GM12878 (cell line): ENCODE data around the gene STPG1. TPM values are rescaled to one million over a fixed set of nuclear protein-coding genes. Genes with fewer than 3 reads are reported as not detected.
"Not testable (repeated sequence)": the region's sequence is repeated elsewhere in the genome, so short reads cannot be mapped to it uniquely, and the experiment has no call there.

ENCODE experiments used
- ATAC-seq: fragments of 200-7000 bp; cut with Tn5 transposase; 3 replicates; pipeline ENCODE4 v1.9.1; 2020; ENCODE audit warnings: mild to moderate bottlenecking, moderate library complexity
- BruUV-seq: library from RNA; stranded (reverse); fragments of 400-500 nt; replicated peaks from 2 replicates; lab custom pipeline; 2021; lab: Mats Ljungman, UMichigan
- CTCF ChIA-PET: fragments of 300-600 bp; sonication (Branson Sonifier 250); formaldehyde crosslinking; extraction: SDS; loops from one replicate; lab custom pipeline; 2021; ENCODE audit warnings: inconsistent platforms; lab: Yijun Ruan, JAX
- POLR2A ChIA-PET: fragments of 350-600 bp; formaldehyde crosslinking; extraction: SDS; loops from one replicate; lab custom pipeline; 2021; ENCODE audit warnings: inconsistent platforms; lab: Charles Lee
- RAD21 ChIA-PET: fragments of 300-600 bp; sonication (Branson Sonifier 250); formaldehyde crosslinking; loops from one replicate; lab custom pipeline; 2023; ENCODE audit warnings: antibody characterized with exemption; ENCODE audit not compliant: unreplicated experiment; lab: Charles Lee
- SMC1A ChIA-PET: fragments of 300-600 bp; sonication (Branson Sonifier 250); formaldehyde crosslinking; loops from one replicate; lab custom pipeline; 2023; ENCODE audit not compliant: unreplicated experiment, uncharacterized antibody; lab: Charles Lee
- DNase-seq: peaks from one replicate; pipeline ENCODE4 v3.0.0-alpha.2; 2011; ENCODE audit warnings: low read depth, low spot score
- FAIRE-seq: peaks from 3 replicates; lab custom pipeline; 2011; peaks lifted over from hg19 to GRCh38; lab: Jason Lieb, UNC
- H2AFZ ChIP-seq: 2 replicates; pipeline ENCODE4 v1.6.0; 2011; ENCODE audit warnings: low read depth, low read length, control low read depth; ENCODE audit not compliant: control insufficient read depth
- H3K27ac ChIP-seq: 2 replicates; pipeline ENCODE4 v1.5.1; 2011; ENCODE audit warnings: control low read depth; ENCODE audit not compliant: control insufficient read depth, insufficient read depth
- H3K27me3 ChIP-seq, 2 experiments: replicated peaks in 1 of 2; 2 replicates each; pipeline versions ENCODE4 v1.6.0 to v1.6.1; 2011; ENCODE audit warnings: low read length in 1 of 2; ENCODE audit not compliant: control insufficient read depth in 2 of 2, insufficient read depth in 2 of 2
- H3K36me3 ChIP-seq, 2 experiments: 2 replicates each; pipeline ENCODE4 v1.5.1; 2011; ENCODE audit warnings: low read length in 1 of 2; ENCODE audit not compliant: control insufficient read depth in 2 of 2, insufficient read depth in 2 of 2
- H3K4me1 ChIP-seq: 2 replicates; pipeline ENCODE4 v1.6.1; 2011; ENCODE audit warnings: mild to moderate bottlenecking, low read length, moderate library complexity, mixed read lengths; ENCODE audit not compliant: control insufficient read depth, insufficient read depth
- H3K4me2 ChIP-seq: 2 replicates; pipeline ENCODE4 v1.6.0; 2011; ENCODE audit warnings: control low read depth; ENCODE audit not compliant: control insufficient read depth, insufficient read depth
- H3K4me3 ChIP-seq: fragments of 200-600 bp; sonication (generic); 2 replicates; pipeline ENCODE4 v1.5.1; 2016
- H3K79me2 ChIP-seq: 2 replicates; pipeline ENCODE4 v1.6.0; 2011; ENCODE audit warnings: low read length; ENCODE audit not compliant: control insufficient read depth, insufficient read depth
- H3K9ac ChIP-seq: 2 replicates; pipeline ENCODE4 v1.8.0; 2011; ENCODE audit warnings: low read length, control low read depth, mixed read lengths; ENCODE audit not compliant: control insufficient read depth, insufficient read depth
- H3K9me3 ChIP-seq: replicated peaks from 3 replicates; pipeline ENCODE4 v1.5.1; 2011; ENCODE audit warnings: mild to moderate bottlenecking, low read length; ENCODE audit not compliant: control insufficient read depth, insufficient read depth
- H4K20me1 ChIP-seq: 2 replicates; pipeline ENCODE4 v1.6.0; 2011; ENCODE audit not compliant: control insufficient read depth, insufficient read depth
- BRCA1 ChIP-seq: IDR thresholded peaks from 2 replicates; pipeline ENCODE4 v1.6.1; 2011; ENCODE audit warnings: low read depth, low read length, improper control_type of control experiment
- FOS ChIP-seq: IDR thresholded peaks from 3 replicates; pipeline ENCODE4 v1.6.1; 2011; ENCODE audit warnings: borderline replicate concordance; ENCODE audit not compliant: insufficient read length; ENCODE audit errors: extremely low read depth
- IRF5 ChIP-seq: fragments of 450-650 bp; IDR thresholded peaks from 2 replicates; pipeline ENCODE4 v1.6.1; 2017; ENCODE audit warnings: borderline replicate concordance
- MAX ChIP-seq: IDR thresholded peaks from 2 replicates; pipeline ENCODE4 v1.6.1; 2012; ENCODE audit warnings: low read depth, low read length, improper control_type of control experiment
- NFYA ChIP-seq: IDR thresholded peaks from 2 replicates; pipeline ENCODE4 v1.6.1; 2011; ENCODE audit warnings: low read depth, mild to moderate bottlenecking, low read length, improper control_type of control experiment, borderline replicate concordance
- POLR2AphosphoS5 ChIP-seq: IDR thresholded peaks from 2 replicates; pipeline ENCODE4 v1.6.1; 2011; ENCODE audit warnings: mild to moderate bottlenecking, low read length, inconsistent platforms
- RAD21 ChIP-seq: IDR thresholded peaks from 2 replicates; pipeline ENCODE4 v1.6.1; 2011; ENCODE audit warnings: mild to moderate bottlenecking, low read depth, low read length, moderate library complexity; ENCODE audit not compliant: insufficient read depth
- RBBP5 ChIP-seq: fragments of 200-600 bp; sonication (generic); conservative IDR thresholded peaks from 2 replicates; pipeline ENCODE4 v1.6.1; 2016
- RELB ChIP-seq: fragments of 450-650 bp; IDR thresholded peaks from 2 replicates; pipeline ENCODE4 v1.6.1; 2017; ENCODE audit warnings: low read depth, mild to moderate bottlenecking, moderate library complexity
- SMC3 ChIP-seq: IDR thresholded peaks from 2 replicates; pipeline ENCODE4 v1.6.1; 2011; ENCODE audit warnings: low read length, improper control_type of control experiment, borderline replicate concordance
- SUPT20H ChIP-seq: IDR thresholded peaks from 2 replicates; pipeline ENCODE4 v1.6.1; 2011; ENCODE audit warnings: low read depth, mild to moderate bottlenecking, low read length, moderate library complexity, borderline replicate concordance; ENCODE audit not compliant: control insufficient read depth
- TCF12 ChIP-seq: IDR thresholded peaks from 2 replicates; pipeline ENCODE4 v1.6.1; 2011; ENCODE audit warnings: low read depth, mild to moderate bottlenecking, low read length
- YBX1 ChIP-seq: fragments of 450-650 bp; IDR thresholded peaks from 2 replicates; pipeline ENCODE4 v1.6.1; 2016; ENCODE audit warnings: antibody characterized with exemption
- WGBS: methylation state at CpG from one replicate; pipeline ENCODE4 v1.1.6; 2016; ENCODE audit warnings: low lambda C conversion rate; ENCODE audit not compliant: insufficient replicate concordance, insufficient coverage; ENCODE audit errors: missing lambda C conversion rate; 5-methylcytosine and 5-hydroxymethylcytosine counted together
- in situ Hi-C: fragments of 300-500 bp; cut with MboI; formaldehyde crosslinking; loops from 9 replicates; pipeline ENCODE4 v1.14.3; 2018; ENCODE audit warnings: mixed read lengths
- intact Hi-C: fragments of 100-400 bp; cut with micrococcal nuclease; formaldehyde crosslinking; loops from one replicate; pipeline ENCODE4 v1.14.2; 2022; ENCODE audit not compliant: unreplicated experiment
- polyA plus RNA-seq, 11 experiments: library from polyadenylated mRNA; depleted of rRNA in 4 of 11; unstranded in 6 of 11; stranded (reverse) in 5 of 11; fragments of >200 nt; fragmentation: Nextera tagmentation in 4 of 11; fragmentation: Illumina TruSeq in 1 of 11; extraction: Ambion mirVana in 4 of 11; extraction: Trizol in 1 of 11; gene quantifications; 1 replicate in 1 of 11; 2 replicates in 10 of 11; pipeline versions ENCODE4 v1.2.1 to v1.2.3, GENCODE V29; 2011 to 2016; ENCODE audit warnings: inconsistent platforms in 2 of 11, missing spikeins in 2 of 11, low read depth in 1 of 11
- total RNA-seq, 4 experiments: library from RNA; depleted of rRNA in 3 of 4; stranded (reverse); fragments of >200 nt in 3 of 4; fragmentation: Illumina TruSeq in 1 of 4; extraction: Trizol in 1 of 4; gene quantifications; 2 replicates each; pipeline versions ENCODE4 v1.2.1 to v1.2.3, GENCODE V29; 2013 to 2021

STPG1 gene
- total and polyA plus RNA-seq, 10 of the 15 experiments (the other 5 are each of a cell fraction or from before 2014, with no cell fraction given): 0.22 to 2.6 (median 0.73) TPM

- H2AFZ ChIP-seq, H3K79me2 ChIP-seq, ATAC-seq, H3K9me3 ChIP-seq, RAD21 ChIA-PET, H4K20me1 ChIP-seq, H3K9ac ChIP-seq, CTCF ChIA-PET, SMC1A ChIA-PET, BruUV-seq, FAIRE-seq, H3K4me2 ChIP-seq, intact Hi-C loops, H3K4me1 ChIP-seq, H3K36me3 ChIP-seq, POLR2A ChIA-PET, H3K27ac ChIP-seq, H3K27me3 ChIP-seq, DNase-seq, in situ Hi-C loops, H3K4me3 ChIP-seq: not testable (repeated sequence)
- WGBS: 97% methylated on average over 2 of the region's 2 CpGs
These were observed 32.9 kb upstream of the STPG1 start for GRCh38 chr1:24446446-24446845.

- ChIA-PET RAD21 (no interaction called here), CTCF (interaction anchor here (0.7 to 2.0 kb wide), 6 partner anchors 10 to 388 kb away, joined by 3 to 6 read pairs (median 4); no protein-coding TSS in a partner anchor), POLR2A (interaction anchor here (0.6 kb wide), 1 partner anchor 127 kb away, joined by 3 read pairs; no protein-coding TSS in a partner anchor), SMC1A (interaction anchor here (1.5 kb wide), 1 partner anchor 23 kb away, joined by 4 read pairs; no protein-coding TSS in a partner anchor)
- ATAC-seq (no peak), FAIRE-seq (no peak), DNase-seq (no peak)
- no peak overlapping the region for H3K9ac ChIP-seq
- in situ Hi-C loops: no loop called here
- H3K4me2 ChIP-seq: no peak overlapping the region
- H3K27me3 ChIP-seq: no peaks in the 10 kb centered on the region
- no peak overlapping the region for H3K4me3 ChIP-seq
- WGBS: 92% methylated on average over 2 of the region's 2 CpGs
- no peak for TF ChIP-seq RELB
- no peak for TF ChIP-seq TCF12
- no peak for TF ChIP-seq FOS
- TF ChIP-seq BRCA1: no peak
- TF ChIP-seq RBBP5: no peak
- TF ChIP-seq MAX: no peak
- no peak for TF ChIP-seq SMC3
- no peak for TF ChIP-seq RAD21
- TF ChIP-seq IRF5: no peak
- TF ChIP-seq SUPT20H: no peak
- no peak for TF ChIP-seq NFYA
- no peak for TF ChIP-seq YBX1
- TF ChIP-seq POLR2AphosphoS5: no peak
- H3K27ac ChIP-seq: no peak overlapping the region
- H3K79me2 ChIP-seq: no peaks in the 10 kb centered on the region
- BruUV-seq: no TSS peak
- no peaks in the 10 kb centered on the region for H3K4me1 ChIP-seq
- no peak overlapping the region for H2AFZ ChIP-seq
- H4K20me1 ChIP-seq: no peaks in the 10 kb centered on the region
- intact Hi-C loops: no loop called here
- H3K36me3 ChIP-seq: 0 out of 4 replicates have a peak, but pooled peaks cover 0 to 2% of the 10 kb centered on the region in 2 experiments
- no peaks in the 10 kb centered on the region for H3K9me3 ChIP-seq
These were observed 29.7 kb upstream of the STPG1 start for GRCh38 chr1:24443241-24443656.
